Activated gamma-delta T cell treated with Interleukin-2 at 50 U/mL for 16 hours (primary cell): ENCODE measurements around the gene RPL37A.

Experiments used
- DNase-seq: peaks from one replicate; pipeline ENCODE4 v3.0.0-alpha.2; 2020

Gene RPL37A

DNA sequence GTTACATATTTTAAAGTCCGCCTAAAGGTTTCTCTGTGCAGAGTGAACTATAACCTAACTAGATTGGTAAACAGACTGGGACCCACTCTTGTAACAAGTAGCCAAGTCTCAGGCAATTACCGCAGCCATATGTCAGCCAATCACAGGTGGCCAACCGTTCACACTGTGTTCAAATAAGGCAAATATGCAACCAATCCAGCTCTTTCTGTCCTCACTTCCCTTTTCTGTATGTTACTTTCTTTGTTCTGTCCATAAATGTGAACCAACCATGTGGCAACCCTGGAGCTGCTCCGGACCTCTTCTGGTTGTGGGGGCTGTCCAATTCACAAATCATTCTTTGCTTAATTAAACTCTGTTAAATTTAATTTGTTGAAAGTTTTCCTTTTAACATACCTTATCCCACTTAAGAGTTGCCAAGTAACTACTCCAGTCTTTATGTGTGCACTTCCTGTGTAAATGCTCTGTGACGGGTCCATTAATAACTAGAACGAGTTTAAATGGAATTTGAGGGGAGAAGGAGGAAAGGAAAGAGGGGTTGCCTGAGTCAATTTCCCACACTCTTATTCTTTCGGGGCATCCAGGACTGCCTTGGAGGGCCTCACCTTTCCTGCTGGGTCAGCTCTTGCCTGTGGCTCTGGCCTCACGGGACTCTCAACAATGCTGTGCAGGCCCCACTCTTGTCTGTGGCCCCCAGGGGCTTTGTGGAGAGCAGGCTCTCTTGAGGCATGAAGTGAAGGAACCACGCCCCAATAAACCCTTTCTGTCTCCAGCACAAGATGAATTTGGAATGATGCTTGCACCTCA lies 6.6 kb upstream of the RPL37A start:
- no peak for DNase-seq

DNA sequence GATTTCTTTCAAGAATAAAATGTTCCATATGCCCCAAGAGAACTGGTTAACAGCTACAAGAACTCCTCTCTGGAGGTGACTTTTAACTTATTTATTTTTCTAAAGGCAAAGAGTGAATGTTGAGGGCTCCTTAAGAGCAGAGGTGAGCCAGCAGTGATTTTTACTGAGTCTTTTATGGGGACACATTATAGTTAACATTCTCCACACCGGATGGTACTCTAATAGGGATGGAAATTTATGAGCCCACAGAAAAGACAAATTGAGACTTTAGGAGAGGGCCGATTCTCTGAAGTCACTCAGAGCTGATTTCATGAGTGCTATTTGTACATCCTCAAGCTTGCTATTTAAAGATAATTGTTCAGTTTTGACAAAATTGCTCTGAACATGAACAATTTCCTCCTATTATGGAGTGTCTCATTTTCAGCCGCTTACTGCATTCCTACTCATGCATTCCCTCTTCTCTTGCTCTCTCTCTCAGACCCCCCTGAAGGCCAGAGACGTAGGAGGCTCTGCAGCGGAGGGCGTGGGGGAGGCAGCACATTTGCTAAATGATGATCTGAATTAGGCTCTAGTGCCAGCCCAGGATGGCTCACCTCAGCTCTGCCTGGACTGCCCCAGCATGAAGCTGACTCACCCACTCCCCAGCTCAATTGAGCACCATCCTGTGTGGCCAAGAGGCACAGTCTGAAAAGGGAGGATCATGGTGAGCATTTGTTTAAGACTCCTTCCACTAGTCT lies 5.9 kb upstream of the RPL37A start:
- DNase-seq, result no peak

DNA sequence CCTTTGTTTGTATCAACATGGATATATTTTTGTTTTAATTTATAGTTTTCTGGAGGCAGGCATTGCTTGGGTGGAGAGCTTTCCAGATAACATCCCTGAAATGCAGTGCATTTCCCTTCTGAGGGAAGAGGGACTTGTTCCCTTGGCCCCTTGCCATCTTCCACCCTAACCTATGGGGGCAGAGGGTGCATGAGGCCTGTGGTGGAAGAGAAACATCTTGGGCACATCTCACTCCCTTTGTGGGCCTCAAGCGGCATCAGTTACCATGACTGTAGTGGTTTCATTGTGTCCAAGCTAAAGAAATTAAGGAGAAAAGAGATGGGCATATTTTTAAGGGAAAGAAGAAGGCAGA lies 5.3 kb upstream of the RPL37A start:
- no peak for DNase-seq

- DNase-seq, result no peak
Observed at GRCh38 chr2:216495656-216496055, 3.0 kb upstream of the RPL37A start.

GRCh38 chr2:216497382-216498069 lies 1.1 kb upstream of the RPL37A start:
- DNase-seq, result no peak

DNA sequence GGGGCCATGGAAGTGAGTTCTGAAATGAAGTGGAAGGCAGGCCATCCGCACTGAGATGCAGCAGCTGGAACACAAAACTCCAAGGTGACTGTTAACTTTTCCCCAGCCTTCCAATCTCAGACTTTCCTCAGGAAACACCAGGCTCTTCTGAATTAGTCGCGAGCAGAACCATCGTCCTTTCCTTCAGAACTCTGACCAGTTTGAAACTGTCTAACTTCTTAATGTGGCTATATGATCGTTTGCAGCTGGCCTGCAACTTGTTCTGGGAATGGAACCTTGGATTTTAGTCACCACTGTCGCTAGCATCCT lies 620 bp upstream of the RPL37A start:
- DNase-seq, result no peak

GRCh38 chr2:216499641-216500218 lies 1.1 kb downstream of the RPL37A start:
- no peak for DNase-seq

- DNase-seq, result no peak
Observed at GRCh38 chr2:216500572-216500971, 1.9 kb downstream of the RPL37A start.

DNA sequence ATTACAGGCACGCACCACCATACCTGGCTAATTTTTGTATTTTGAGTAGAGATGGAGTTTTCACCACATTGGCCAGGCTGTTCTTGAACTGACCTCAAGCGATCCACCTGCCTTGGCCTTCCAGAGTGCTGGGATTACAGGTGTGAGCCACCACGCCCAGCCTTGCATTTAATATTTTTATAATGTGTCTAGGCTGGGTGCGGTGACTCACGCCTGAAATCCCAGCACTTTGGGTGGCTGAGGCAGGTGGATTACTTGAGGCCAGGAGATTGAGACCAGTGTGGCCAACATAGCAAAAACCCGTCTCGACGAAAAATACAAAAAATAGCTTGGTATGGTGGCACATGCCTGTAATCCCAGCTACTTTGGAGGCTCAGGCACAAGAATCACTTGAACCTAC lies 3.2 kb downstream of the RPL37A start:
- DNase-seq, result no peak

GRCh38 chr2:216502381-216503158 lies 3.9 kb downstream of the RPL37A start:
- no peak for DNase-seq

DNA sequence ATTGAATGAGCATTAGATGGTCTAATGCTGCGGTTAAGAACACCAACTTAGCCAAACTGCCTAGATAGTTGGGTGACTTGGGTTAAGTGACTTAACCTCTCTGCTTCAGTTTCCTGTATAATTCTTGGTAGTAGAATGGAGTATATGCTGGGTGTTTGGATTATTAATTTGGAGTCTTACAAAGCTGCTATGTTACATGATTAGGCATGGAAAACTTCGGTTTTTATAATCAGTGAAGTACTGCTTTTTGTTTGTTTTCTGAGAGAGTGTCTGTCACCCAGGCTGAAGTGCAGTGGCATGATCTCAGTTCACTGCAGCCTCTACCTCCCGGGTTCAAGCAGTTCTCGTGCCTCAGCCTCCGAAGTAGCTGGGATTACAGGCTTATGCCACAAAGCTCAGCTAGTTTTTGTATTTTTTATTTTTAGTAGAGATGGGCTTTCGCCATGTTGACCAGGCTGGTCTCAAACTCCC lies 4.5 kb downstream of the RPL37A start:
- no peak for DNase-seq

DNA sequence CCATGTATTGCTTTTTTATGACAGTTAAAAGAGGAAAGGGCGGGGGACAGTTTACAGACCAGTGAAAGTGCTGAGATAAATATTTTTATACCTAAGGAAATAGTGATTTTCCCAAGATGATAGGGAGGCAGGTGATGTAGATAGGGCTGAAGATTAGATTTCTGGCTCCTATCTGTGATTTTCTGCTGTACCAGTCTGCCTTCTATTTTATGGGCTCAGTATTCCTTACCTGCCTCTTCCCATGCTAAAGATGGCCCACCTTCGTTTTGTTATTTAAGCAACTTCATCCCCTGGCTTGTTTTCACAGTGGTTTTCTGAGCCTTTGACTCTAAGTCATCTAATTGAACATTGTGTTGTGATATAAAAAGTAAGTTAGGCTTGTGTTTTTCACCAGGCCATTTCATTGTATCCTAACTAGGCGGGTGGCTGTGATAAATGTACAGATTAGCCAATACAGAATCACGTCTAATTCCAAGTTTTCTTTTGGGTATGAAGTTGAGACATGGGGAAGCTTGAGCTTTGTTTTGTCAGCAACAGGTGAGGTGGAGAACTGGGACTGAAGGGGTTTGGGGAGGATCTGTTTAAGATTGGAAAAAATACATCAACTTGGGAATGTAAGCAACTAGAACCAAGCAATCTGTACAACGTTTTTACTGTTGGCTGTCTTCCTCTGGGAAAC lies 5.2 kb downstream of the RPL37A start:
- DNase-seq, result no peak

GRCh38 chr2:216504376-216504762 lies 5.7 kb downstream of the RPL37A start:
- DNase-seq, result no peak

DNA sequence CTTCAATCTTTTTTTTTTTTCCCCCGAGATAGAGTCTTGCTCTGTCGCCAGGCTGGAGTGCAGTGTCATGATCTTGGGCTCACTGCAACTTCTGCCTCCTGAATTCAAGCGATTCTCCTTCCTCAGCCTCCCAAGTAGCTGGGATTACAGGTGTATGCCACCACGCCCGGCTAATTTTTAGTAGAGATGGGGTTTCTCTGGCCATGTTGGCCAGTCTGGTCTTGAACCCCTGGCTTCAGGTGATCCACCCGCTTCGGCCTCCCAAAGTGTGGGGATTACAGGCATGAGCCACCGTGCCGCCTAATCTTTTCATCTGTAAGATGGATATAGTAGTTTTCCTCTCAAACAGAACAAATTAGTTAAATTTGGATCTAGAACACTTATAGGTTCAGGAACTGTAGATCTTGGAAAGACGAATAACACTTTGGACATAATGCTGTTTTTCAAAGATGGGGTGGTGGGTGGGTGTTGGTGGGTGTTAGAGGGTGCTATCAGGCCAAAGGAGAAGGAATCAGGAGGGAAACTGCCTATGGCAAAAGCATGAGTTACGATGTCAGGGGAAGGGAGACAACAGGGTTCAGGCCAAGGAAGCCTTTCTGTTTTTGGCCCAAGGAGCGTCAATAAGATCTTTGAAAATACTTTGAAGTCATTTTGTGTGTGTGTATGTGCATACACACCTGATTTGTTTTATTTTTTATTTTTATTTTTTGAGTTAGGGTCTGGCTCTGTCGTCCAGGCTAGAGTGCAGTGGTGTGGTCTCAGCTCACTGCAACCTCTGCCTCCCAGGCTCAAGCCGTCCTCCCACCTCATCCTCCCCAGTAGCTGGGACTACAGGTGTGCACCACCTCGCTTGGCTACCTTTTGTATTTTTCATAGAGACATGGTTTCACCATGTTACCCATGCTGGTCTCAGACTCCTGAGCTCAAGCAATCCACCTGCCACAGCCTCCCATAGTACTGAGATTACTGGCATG lies 6.8 kb downstream of the RPL37A start:
- DNase-seq, result no peak

DNA sequence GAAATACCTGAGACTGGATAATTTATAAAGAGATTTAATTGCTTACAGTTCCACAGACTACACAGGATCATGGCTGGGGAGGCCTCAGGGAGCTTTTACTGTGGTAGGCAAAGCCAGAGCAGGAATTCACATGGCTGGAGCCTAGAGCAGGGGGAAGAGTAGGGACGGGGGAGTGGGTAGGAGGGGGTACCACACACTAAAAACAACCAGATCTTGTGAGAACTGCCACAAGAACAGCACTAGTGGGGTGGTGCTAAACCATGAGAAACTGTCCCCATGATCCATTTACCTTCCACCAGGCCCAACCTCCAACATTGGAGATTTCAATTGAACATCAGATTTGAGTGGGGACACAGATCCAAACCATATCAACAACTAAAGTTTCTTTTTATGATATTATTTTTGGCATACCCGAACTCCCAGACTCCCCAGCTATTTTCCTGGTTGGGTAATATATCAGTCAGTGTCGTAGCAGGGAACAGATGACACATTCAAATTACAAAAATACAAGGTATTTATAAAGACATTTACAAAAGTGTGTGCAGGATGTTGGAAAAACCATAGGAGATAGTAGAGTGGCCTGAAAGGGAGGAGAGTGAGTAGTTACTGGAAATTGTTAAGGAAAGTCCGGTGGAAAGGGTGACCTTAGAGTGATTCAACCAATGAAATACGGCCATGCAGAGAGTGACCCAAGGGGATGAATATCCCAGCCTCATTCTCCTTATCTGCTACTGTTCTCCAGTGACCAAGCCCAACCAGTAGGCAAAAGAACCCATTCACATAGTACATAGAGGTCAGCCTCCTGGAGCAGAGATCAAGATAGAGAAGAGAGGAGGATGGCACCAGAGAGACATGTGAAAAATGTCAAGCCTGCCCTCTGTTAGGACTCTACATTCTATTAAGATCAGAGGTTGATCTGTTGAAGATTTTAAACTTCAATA lies 8.8 kb downstream of the RPL37A start:
- DNase-seq, result no peak

DNA sequence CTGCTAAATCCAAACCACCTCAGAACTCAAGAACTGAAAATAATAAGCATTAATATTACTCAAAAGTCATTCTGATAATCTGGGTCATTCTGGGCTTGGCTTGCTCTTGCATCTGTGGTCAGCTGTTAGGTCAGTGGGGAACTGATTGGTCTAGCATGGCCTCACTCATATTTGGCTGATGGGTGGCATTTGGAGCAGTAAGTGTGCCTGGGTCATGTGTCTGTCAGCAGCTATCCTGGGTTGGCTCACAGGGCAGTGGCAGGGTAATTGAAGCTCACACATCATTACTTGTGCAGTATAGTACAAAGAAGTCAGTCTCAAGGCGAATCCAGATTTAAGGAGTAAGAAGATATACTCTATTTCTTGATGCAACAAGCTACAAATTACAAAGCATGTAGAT lies 9.6 kb downstream of the RPL37A start:
- no peak for DNase-seq

DNA sequence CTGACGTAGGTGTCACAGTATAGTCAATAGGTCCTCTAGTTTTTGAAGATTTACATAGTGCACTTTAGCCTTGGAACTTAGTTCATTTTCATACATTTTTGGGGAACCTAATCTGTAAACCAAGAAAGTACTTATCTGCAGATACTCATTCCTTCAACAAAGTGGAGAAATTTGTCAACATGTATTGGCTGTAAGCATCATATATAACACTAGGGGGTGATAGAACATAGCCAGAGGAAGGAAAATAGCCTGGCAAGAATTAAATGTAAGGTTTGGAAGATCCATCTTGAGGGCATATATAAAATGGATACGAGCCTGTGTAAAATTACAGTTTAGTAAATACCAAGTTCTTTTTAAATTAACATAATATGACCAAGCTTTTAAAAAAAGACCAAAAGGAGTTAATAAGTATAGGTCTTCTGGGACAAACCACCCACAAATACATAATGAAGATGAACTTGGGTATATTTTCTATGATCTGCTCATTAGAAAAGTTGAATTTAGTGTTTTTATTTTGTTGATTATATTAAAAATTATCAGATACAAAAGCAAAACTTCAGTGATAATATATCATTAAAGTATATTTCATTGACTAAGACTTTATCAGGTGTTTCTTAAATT lies 18.2 kb downstream of the RPL37A start:
- no peak for DNase-seq

- no peak for DNase-seq
Observed at GRCh38 chr2:216517447-216518225, 19.0 kb downstream of the RPL37A start.
